ENCODE results near the gene PPID.

DNA sequence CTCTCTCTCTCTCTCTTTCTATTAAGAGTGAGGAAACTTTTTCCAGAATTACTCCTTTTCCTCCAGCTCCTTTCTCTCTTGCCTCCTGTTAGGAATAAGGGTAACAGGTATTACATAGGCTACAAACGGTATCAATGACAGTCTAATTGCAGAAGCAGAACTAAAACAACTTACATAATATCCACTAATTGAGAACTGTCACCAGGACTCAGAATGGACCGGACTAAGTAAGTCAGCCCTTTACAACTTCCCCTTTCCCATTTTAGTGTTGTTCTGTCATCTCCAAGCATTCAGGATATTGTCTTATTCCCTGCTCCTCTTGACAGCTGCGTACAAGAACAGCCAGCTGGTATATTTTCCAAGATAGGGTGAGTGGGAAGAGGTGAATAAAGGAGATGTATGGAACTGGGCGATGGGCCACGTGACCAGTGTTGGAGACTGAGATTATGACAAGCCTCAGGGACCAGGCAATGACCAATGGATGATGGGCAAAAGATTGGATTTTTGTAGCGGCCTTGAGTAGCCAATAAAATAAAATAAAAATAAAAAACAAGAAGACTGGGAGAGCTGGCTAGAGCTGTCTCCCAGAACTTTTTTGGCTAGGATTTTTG is 43.3 kb upstream of the PPID start:
- TF ChIP-seq, protein P1, sequence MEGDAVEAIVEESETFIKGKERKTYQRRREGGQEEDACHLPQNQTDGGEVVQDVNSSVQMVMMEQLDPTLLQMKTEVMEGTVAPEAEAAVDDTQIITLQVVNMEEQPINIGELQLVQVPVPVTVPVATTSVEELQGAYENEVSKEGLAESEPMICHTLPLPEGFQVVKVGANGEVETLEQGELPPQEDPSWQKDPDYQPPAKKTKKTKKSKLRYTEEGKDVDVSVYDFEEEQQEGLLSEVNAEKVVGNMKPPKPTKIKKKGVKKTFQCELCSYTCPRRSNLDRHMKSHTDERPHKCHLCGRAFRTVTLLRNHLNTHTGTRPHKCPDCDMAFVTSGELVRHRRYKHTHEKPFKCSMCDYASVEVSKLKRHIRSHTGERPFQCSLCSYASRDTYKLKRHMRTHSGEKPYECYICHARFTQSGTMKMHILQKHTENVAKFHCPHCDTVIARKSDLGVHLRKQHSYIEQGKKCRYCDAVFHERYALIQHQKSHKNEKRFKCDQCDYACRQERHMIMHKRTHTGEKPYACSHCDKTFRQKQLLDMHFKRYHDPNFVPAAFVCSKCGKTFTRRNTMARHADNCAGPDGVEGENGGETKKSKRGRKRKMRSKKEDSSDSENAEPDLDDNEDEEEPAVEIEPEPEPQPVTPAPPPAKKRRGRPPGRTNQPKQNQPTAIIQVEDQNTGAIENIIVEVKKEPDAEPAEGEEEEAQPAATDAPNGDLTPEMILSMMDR (IDR thresholded peaks at IDR 0.05; ENCODE audit: poor library complexity, severe bottlenecking) = no peak
- TF ChIP-seq EP300 (conservative IDR thresholded peaks at IDR 0.05; ENCODE audit: poor library complexity, severe bottlenecking) (no peak), SMC3 (conservative IDR thresholded peaks at IDR 0.05; ENCODE audit: poor library complexity) (no peak), RAD21 (conservative IDR thresholded peaks at IDR 0.05) (no peak), MXI1 (conservative IDR thresholded peaks at IDR 0.05; ENCODE audit: poor library complexity, severe bottlenecking) (no peak), TAF1 (IDR thresholded peaks at IDR 0.05; ENCODE audit: low read depth) (no peak), POLR2AphosphoS5 (IDR thresholded peaks at IDR 0.05) (no peak), EZH2 (IDR thresholded peaks at IDR 0.05; ENCODE audit: borderline replicate concordance, insufficient read depth, low read length, poor library complexity, severe bottlenecking) (no peak)

All from neural cell (in vitro differentiated cells).